H9 (cell line): ENCODE data around the gene TMCO4. TPM values are rescaled to one million over a fixed set of nuclear protein-coding genes. Genes with fewer than 3 reads are reported as not detected.

Experiments
- DNase-seq: peaks from one replicate; pipeline ENCODE4 v3.0.0-alpha.2; 2017
- H2AFZ ChIP-seq: one replicate; pipeline ENCODE4 v1.6.1; 2013; ENCODE audit warnings: mild to moderate bottlenecking, low read length, control low read depth, moderate library complexity
- H2AK5ac ChIP-seq: 2 replicates; pipeline ENCODE4 v1.6.1; 2013; ENCODE audit warnings: low read length, control low read depth, mixed read lengths; ENCODE audit not compliant: insufficient read length
- H2BK120ac ChIP-seq: one replicate; pipeline ENCODE4 v1.6.1; 2013; ENCODE audit warnings: low read depth, mild to moderate bottlenecking, low read length, control low read depth, inconsistent platforms; ENCODE audit not compliant: poor library complexity, severe bottlenecking
- H2BK12ac ChIP-seq: 2 replicates; pipeline ENCODE4 v1.6.1; 2013; ENCODE audit warnings: low read length, control low read depth, mixed read lengths, low read depth; ENCODE audit not compliant: insufficient read length
- H2BK15ac ChIP-seq: 2 replicates; pipeline ENCODE4 v1.6.1; 2013; ENCODE audit warnings: low read depth, low read length, control low read depth
- H2BK20ac ChIP-seq: one replicate; pipeline ENCODE4 v1.6.1; 2013; ENCODE audit warnings: low read depth, mild to moderate bottlenecking, low read length, control low read depth, inconsistent platforms; ENCODE audit not compliant: poor library complexity, severe bottlenecking
- H2BK5ac ChIP-seq: 2 replicates; pipeline ENCODE4 v1.6.1; 2013; ENCODE audit warnings: low read length, control low read depth, mixed read lengths; ENCODE audit not compliant: insufficient read length
- H3K14ac ChIP-seq: 2 replicates; pipeline ENCODE4 v1.6.1; 2013; ENCODE audit warnings: low read length, control low read depth; ENCODE audit not compliant: insufficient read depth
- H3K18ac ChIP-seq: 2 replicates; pipeline ENCODE4 v1.6.1; 2013; ENCODE audit warnings: low read depth, mild to moderate bottlenecking, mixed read lengths, low read length, control low read depth; ENCODE audit not compliant: insufficient read length
- H3K23ac ChIP-seq: 2 replicates; pipeline ENCODE4 v1.6.1; 2013; ENCODE audit warnings: low read length, control low read depth, mixed read lengths, low read depth; ENCODE audit not compliant: insufficient read length
- H3K23me2 ChIP-seq: 2 replicates; pipeline ENCODE4 v1.6.1; 2013; ENCODE audit warnings: low read depth, mild to moderate bottlenecking, mixed read lengths, low read length, control low read depth; ENCODE audit not compliant: insufficient read length, poor library complexity, severe bottlenecking
- H3K27ac ChIP-seq: 2 replicates; pipeline ENCODE4 v1.5.1; 2013; ENCODE audit warnings: low read length, control low read depth, mixed read lengths, low read depth; ENCODE audit not compliant: insufficient read length
- H3K27me3 ChIP-seq: 2 replicates; pipeline ENCODE4 v1.6.1; 2013; ENCODE audit warnings: low read length, control low read depth, inconsistent platforms; ENCODE audit not compliant: insufficient read depth
- H3K4ac ChIP-seq: 2 replicates; pipeline ENCODE4 v1.6.1; 2013; ENCODE audit warnings: low read depth, mild to moderate bottlenecking, control low read depth, inconsistent platforms, low read length, moderate library complexity
- H3K4me1 ChIP-seq: 2 replicates; pipeline ENCODE4 v1.6.1; 2013; ENCODE audit warnings: low read length, control low read depth, inconsistent platforms; ENCODE audit not compliant: insufficient read depth
- H3K4me2 ChIP-seq: 2 replicates; pipeline ENCODE4 v1.6.1; 2013; ENCODE audit warnings: low read length, control low read depth, mixed read lengths; ENCODE audit not compliant: insufficient read length, insufficient read depth
- H3K56ac ChIP-seq: 2 replicates; pipeline ENCODE4 v1.6.1; 2013; ENCODE audit warnings: low read depth, mild to moderate bottlenecking, mixed read lengths, low read length, control low read depth; ENCODE audit not compliant: insufficient read length
- H3K79me1 ChIP-seq: 2 replicates; pipeline ENCODE4 v1.6.1; 2013; ENCODE audit warnings: low read depth, mild to moderate bottlenecking, moderate library complexity, low read length, control low read depth, inconsistent platforms; ENCODE audit not compliant: insufficient read depth, poor library complexity, severe bottlenecking
- H3K79me2 ChIP-seq: 2 replicates; pipeline ENCODE4 v1.6.1; 2013; ENCODE audit warnings: low read length, control low read depth, inconsistent platforms; ENCODE audit not compliant: insufficient read depth
- H3K9ac ChIP-seq: 2 replicates; pipeline ENCODE4 v1.6.1; 2013; ENCODE audit warnings: low read length, control low read depth, mixed read lengths; ENCODE audit not compliant: insufficient read length; ENCODE audit errors: extremely low read depth
- H3K9me3 ChIP-seq: one replicate; pipeline ENCODE4 v1.6.1; 2013; ENCODE audit warnings: low read depth, low read length, inconsistent platforms; ENCODE audit not compliant: control insufficient read depth
- H3T11ph ChIP-seq: one replicate; pipeline ENCODE4 v1.6.1; 2013; ENCODE audit warnings: mild to moderate bottlenecking, low read length, control low read depth, inconsistent platforms
- H4K20me1 ChIP-seq: one replicate; pipeline ENCODE4 v1.6.1; 2013; ENCODE audit not compliant: control insufficient read depth, insufficient read length, insufficient read depth
- H4K5ac ChIP-seq: 2 replicates; pipeline ENCODE4 v1.6.1; 2013; ENCODE audit warnings: low read depth, mild to moderate bottlenecking, mixed read lengths, low read length, control low read depth; ENCODE audit not compliant: insufficient read length
- H4K8ac ChIP-seq: replicated peaks from 2 replicates; pipeline ENCODE4 v1.6.1; 2013; ENCODE audit warnings: low read length, control low read depth, mixed read lengths, low read depth; ENCODE audit not compliant: insufficient read length
- H4K91ac ChIP-seq: 2 replicates; pipeline ENCODE4 v1.6.1; 2013; ENCODE audit warnings: low read depth, mild to moderate bottlenecking, moderate library complexity, mixed read lengths, low read length, control low read depth; ENCODE audit not compliant: insufficient read length
- H3K27ac Mint-ChIP-seq, 3 experiments: 2 replicates in 2 of 3; 3 replicates in 1 of 3; pipeline ENCODE4 v1.8.0; 2020 to 2021; ENCODE audit warnings: mixed read lengths in 3 of 3, mild to moderate bottlenecking in 1 of 3, moderate library complexity in 1 of 3
- H3K27me3 Mint-ChIP-seq: 2 replicates; pipeline ENCODE4 v1.8.0; 2021; ENCODE audit warnings: low read depth, mild to moderate bottlenecking, moderate library complexity, mixed read lengths
- H3K36me3 Mint-ChIP-seq, 3 experiments: 2 replicates in 2 of 3; 3 replicates in 1 of 3; pipeline ENCODE4 v1.8.0; 2020 to 2021; ENCODE audit warnings: low read depth in 3 of 3, mixed read lengths in 3 of 3; ENCODE audit not compliant: insufficient read depth in 1 of 3
- H3K4me1 Mint-ChIP-seq, 2 experiments: 2 replicates each; pipeline ENCODE4 v1.8.0; 2020; ENCODE audit warnings: mixed read lengths in 2 of 2
- H3K4me3 Mint-ChIP-seq, 2 experiments: 2 replicates in 1 of 2; 3 replicates in 1 of 2; pipeline ENCODE4 v1.8.0; 2020 to 2021; ENCODE audit warnings: mild to moderate bottlenecking in 2 of 2, mixed read lengths in 2 of 2, moderate library complexity in 1 of 2
- H3K9me3 Mint-ChIP-seq, 2 experiments: 2 replicates in 1 of 2; 3 replicates in 1 of 2; pipeline ENCODE4 v1.8.0; 2020; ENCODE audit warnings: mild to moderate bottlenecking in 2 of 2, mixed read lengths in 2 of 2, moderate library complexity in 1 of 2
- CTCF ChIP-seq: fragments of 200-600 bp; sonication (generic); conservative IDR thresholded peaks from 3 replicates; pipeline ENCODE4 v1.8.0; 2021; ENCODE audit warnings: antibody characterized with exemption, mild to moderate bottlenecking
- WGBS: extraction: QIAGEN DNeasy Blood & Tissue Kit; methylation state at CpG from one replicate; pipeline ENCODE4 v1.1.7; 2013; ENCODE audit warnings: missing lambda C conversion rate, low lambda C conversion rate, mixed read lengths; ENCODE audit not compliant: insufficient read length; ENCODE audit errors: extremely low coverage; 5-methylcytosine and 5-hydroxymethylcytosine counted together
- total RNA-seq: library from RNA; stranded (reverse); gene quantifications from 2 replicates; pipeline ENCODE4 v1.2.1, GENCODE V29; 2021

Gene TMCO4
- total RNA-seq, 1 experiment from 2014 or later: 4.0 TPM

- H3K23ac ChIP-seq: no peak overlapping the region
- peaks cover 17% of the 10 kb centered on the region; the same call in 1 of the 2 replicates for H3K27me3 ChIP-seq
- H2AK5ac ChIP-seq: no peak overlapping the region
- no peak overlapping the region; a peak in 1 of 7 replicates for H3K27ac Mint-ChIP-seq
- no peak overlapping the region for H4K5ac ChIP-seq
- no peak overlapping the region for H3K27ac ChIP-seq
- no peaks in the 10 kb centered on the region for H4K20me1 ChIP-seq
- no peaks in the 10 kb centered on the region for H3K79me2 ChIP-seq
- no peaks in the 10 kb centered on the region; a peak in 2 of 7 replicates for H3K36me3 Mint-ChIP-seq
- no peak overlapping the region for H3K4ac ChIP-seq
- H3K4me1 Mint-ChIP-seq: peaks cover 13 to 28% of the 10 kb centered on the region in 2 experiments
- H3K4me2 ChIP-seq: peak overlapping the region; percentile 58
- H3K79me1 ChIP-seq: no peaks in the 10 kb centered on the region
- no peak overlapping the region for H2BK12ac ChIP-seq
- no peak for DNase-seq
- H2AFZ ChIP-seq: no peak overlapping the region
- peaks cover 0 to 3% of the 10 kb centered on the region in 2 experiments; a peak in 1 of 5 replicates for H3K9me3 Mint-ChIP-seq
- H3K18ac ChIP-seq: peak overlapping the region; percentile 41
- H3K4me3 Mint-ChIP-seq: peak overlapping the region; percentile 82 to 97
- no CpG with 5 or more reads among the region's 30 CpGs for WGBS
- no peak overlapping the region for H3T11ph ChIP-seq
- H2BK20ac ChIP-seq: no peak overlapping the region
- H3K4me1 ChIP-seq: no peaks in the 10 kb centered on the region; the same call in 1 of the 2 replicates
- H2BK120ac ChIP-seq: no peak overlapping the region
- H3K9ac ChIP-seq: no peak overlapping the region
- H3K14ac ChIP-seq: no peak overlapping the region
- H3K27me3 Mint-ChIP-seq: peaks cover 57% of the 10 kb centered on the region
- H3K23me2 ChIP-seq: peaks cover 19% of the 10 kb centered on the region
- no peak overlapping the region for H2BK15ac ChIP-seq
- H2BK5ac ChIP-seq: no peak overlapping the region
- TF ChIP-seq CTCF: no peak
- no peak overlapping the region for H4K8ac ChIP-seq
- no peak overlapping the region for H4K91ac ChIP-seq
- H3K56ac ChIP-seq: no peak overlapping the region
- H3K9me3 ChIP-seq: no peaks in the 10 kb centered on the region
Observed at GRCh38 chr1:19645411-19646251, 154.1 kb downstream of the TMCO4 start.
